ENCODE measurements around the gene MPST.

The MPST gene

GRCh38 chr22:36998620-36999351 is 20.8 kb upstream of the MPST start:
- no peak for TF ChIP-seq ARNT (IDR thresholded peaks at IDR 0.05)
- TF ChIP-seq FOXA1 (IDR thresholded peaks at IDR 0.05), result no peak
- TF ChIP-seq PKNOX1 (IDR thresholded peaks at IDR 0.05), result 0 out of 2 replicates have a peak, but pooled peaks have one; percentile 13
- ChIA-PET CTCF (interaction anchor here (0.6 to 1.5 kb wide), 6 partner anchors 10 to 488 kb away, joined by 3 to 5 read pairs (median 4); no protein-coding TSS in a partner anchor), POLR2A (interaction anchor here (1.7 kb wide), 1 partner anchor 20 kb away, joined by 4 read pairs; the partner anchor contains the start of genes MPST and TST)
- no peak for DNase-seq (ENCODE audit: extremely low spot score)

- no peak for DNase-seq (ENCODE audit: extremely low spot score)
- ChIA-PET CTCF (interaction anchor here (0.6 to 1.5 kb wide), 2 partner anchors 143 to 489 kb away, joined by 3 to 4 read pairs; no protein-coding TSS in a partner anchor), POLR2A (interaction anchor here (1.7 kb wide), 1 partner anchor 20 kb away, joined by 4 read pairs; the partner anchor contains the start of genes MPST and TST)
- TF ChIP-seq LEF1 (IDR thresholded peaks at IDR 0.05; ENCODE audit: borderline replicate concordance) (no peak), ARNT (IDR thresholded peaks at IDR 0.05) (no peak), L3MBTL2 (conservative IDR thresholded peaks at IDR 0.05) (no peak), SP1 (IDR thresholded peaks at IDR 0.05) (no peak), TARDBP (IDR thresholded peaks at IDR 0.05) (no peak), PKNOX1 (IDR thresholded peaks at IDR 0.05) (no peak), SUZ12 (IDR thresholded peaks at IDR 0.05) (no peak), FOXA1 (IDR thresholded peaks at IDR 0.05) (no peak), ZNF384 (IDR thresholded peaks at IDR 0.05) (no peak), ELF4 (IDR thresholded peaks at IDR 0.05) (no peak), HDGF (IDR thresholded peaks at IDR 0.05; ENCODE audit: borderline replicate concordance) (no peak), CTBP1 (IDR thresholded peaks at IDR 0.05; ENCODE audit: borderline replicate concordance) (no peak), BHLHE40 (IDR thresholded peaks at IDR 0.05; ENCODE audit: borderline replicate concordance) (no peak), FOXM1 (IDR thresholded peaks at IDR 0.05; ENCODE audit: borderline replicate concordance) (no peak)
These were observed 20.1 kb upstream of the MPST start for GRCh38 chr22:36999463-36999862.

- ChIA-PET CTCF (no interaction called here), POLR2A (no interaction called here)
- TF ChIP-seq FOXK2 (IDR thresholded peaks at IDR 0.05), result no peak
- TF ChIP-seq L3MBTL2 (conservative IDR thresholded peaks at IDR 0.05), result no peak
- no peak for TF ChIP-seq CTBP1 (IDR thresholded peaks at IDR 0.05; ENCODE audit: borderline replicate concordance)
- DNase-seq (ENCODE audit: extremely low spot score), result no peak
These were observed 18.6 kb upstream of the MPST start for GRCh38 chr22:37000676-37001534.

- CTCF ChIA-PET, result no interaction called here
- POLR2A ChIA-PET, result no interaction called here
These were observed 17.7 kb upstream of the MPST start for GRCh38 chr22:37001826-37002225.

GRCh38 chr22:37002633-37003032 is 16.9 kb upstream of the MPST start:
- ChIA-PET POLR2A (no interaction called here), CTCF (no interaction called here)
- TF ChIP-seq NFRKB (IDR thresholded peaks at IDR 0.05) (no peak), TARDBP (IDR thresholded peaks at IDR 0.05) (no peak), ELF4 (IDR thresholded peaks at IDR 0.05) (no peak), PKNOX1 (IDR thresholded peaks at IDR 0.05) (no peak), FOXM1 (IDR thresholded peaks at IDR 0.05; ENCODE audit: borderline replicate concordance) (no peak), SUZ12 (IDR thresholded peaks at IDR 0.05) (no peak), ZNF384 (IDR thresholded peaks at IDR 0.05) (no peak), CTBP1 (IDR thresholded peaks at IDR 0.05; ENCODE audit: borderline replicate concordance) (no peak)
- DNase-seq (ENCODE audit: extremely low spot score), result no peak

More at GRCh38 chr22:37001826-37002225, 17.7 kb upstream of the MPST start:
- no peak for DNase-seq (ENCODE audit: extremely low spot score)
- TF ChIP-seq ZNF384 (IDR thresholded peaks at IDR 0.05), result no peak
- no peak for TF ChIP-seq L3MBTL2 (conservative IDR thresholded peaks at IDR 0.05)
- no peak for TF ChIP-seq SUZ12 (IDR thresholded peaks at IDR 0.05)
- TF ChIP-seq PKNOX1 (IDR thresholded peaks at IDR 0.05), result no peak
- no peak for TF ChIP-seq ELF4 (IDR thresholded peaks at IDR 0.05)
- TF ChIP-seq SP1 (IDR thresholded peaks at IDR 0.05), result no peak
- no peak for TF ChIP-seq LEF1 (IDR thresholded peaks at IDR 0.05; ENCODE audit: borderline replicate concordance)
- no peak for TF ChIP-seq CTBP1 (IDR thresholded peaks at IDR 0.05; ENCODE audit: borderline replicate concordance)
- TF ChIP-seq HDGF (IDR thresholded peaks at IDR 0.05; ENCODE audit: borderline replicate concordance), result no peak
- TF ChIP-seq FOXK2 (IDR thresholded peaks at IDR 0.05), result no peak

- TF ChIP-seq BHLHE40 (IDR thresholded peaks at IDR 0.05; ENCODE audit: borderline replicate concordance), result no peak
- TF ChIP-seq TARDBP (IDR thresholded peaks at IDR 0.05), result no peak
- TF ChIP-seq SP1 (IDR thresholded peaks at IDR 0.05), result no peak
- TF ChIP-seq NFRKB (IDR thresholded peaks at IDR 0.05), result no peak
- no peak for TF ChIP-seq PKNOX1 (IDR thresholded peaks at IDR 0.05)
- TF ChIP-seq FOXM1 (IDR thresholded peaks at IDR 0.05; ENCODE audit: borderline replicate concordance), result no peak
- TF ChIP-seq CTBP1 (IDR thresholded peaks at IDR 0.05; ENCODE audit: borderline replicate concordance), result no peak
- no peak for TF ChIP-seq FOXA1 (IDR thresholded peaks at IDR 0.05)
- ChIA-PET CTCF (no interaction called here), POLR2A (no interaction called here)
- no peak for DNase-seq (ENCODE audit: extremely low spot score)
These were observed 11.9 kb upstream of the MPST start for GRCh38 chr22:37007651-37008050.
